GM12878 (cell line): ENCODE results near the gene THOC5.

Experiments
- CBX3 ChIP-seq: fragments of 200-600 bp; sonication (generic); IDR thresholded peaks from 2 replicates; pipeline ENCODE4 v1.6.1; 2016; ENCODE audit warnings: low read depth, borderline replicate concordance
- CREB1 ChIP-seq: IDR thresholded peaks from 2 replicates; pipeline ENCODE4 v1.6.1; 2012; ENCODE audit warnings: low read depth, mild to moderate bottlenecking, inconsistent platforms
- CREM ChIP-seq: IDR thresholded peaks from 2 replicates; pipeline ENCODE4 v1.6.1; 2014; ENCODE audit warnings: antibody characterized with exemption, low read depth
- CTCF ChIP-seq, 3 experiments: IDR thresholded peaks in 2 of 3; conservative IDR thresholded peaks in 1 of 3; 2 replicates each; pipeline ENCODE4 v1.5.1; 2011; ENCODE audit warnings: low read depth in 3 of 3, low read length in 3 of 3, mild to moderate bottlenecking in 3 of 3, control low read depth in 2 of 3, moderate library complexity in 2 of 3, inconsistent platforms in 1 of 3, mixed read lengths in 1 of 3; ENCODE audit not compliant: control insufficient read depth in 2 of 3, insufficient read depth in 1 of 3; ENCODE audit errors: extremely low read depth in 1 of 3
- ESRRA ChIP-seq: IDR thresholded peaks from 2 replicates; pipeline ENCODE4 v1.6.1; 2012; ENCODE audit warnings: mild to moderate bottlenecking, low read length, improper control_type of control experiment
- GABPA ChIP-seq: IDR thresholded peaks from 2 replicates; pipeline ENCODE4 v1.6.1; 2014; ENCODE audit warnings: antibody characterized with exemption, low read depth, mild to moderate bottlenecking, inconsistent platforms
- MAX ChIP-seq: IDR thresholded peaks from 2 replicates; pipeline ENCODE4 v1.6.1; 2012; ENCODE audit warnings: low read depth, low read length, improper control_type of control experiment
- NFXL1 ChIP-seq: fragments of 450-650 bp; IDR thresholded peaks from 2 replicates; pipeline ENCODE4 v1.6.1; 2017; ENCODE audit warnings: antibody characterized with exemption, mild to moderate bottlenecking, borderline replicate concordance
- NR2C2 ChIP-seq: IDR thresholded peaks from 2 replicates; pipeline ENCODE4 v1.6.1; 2011; ENCODE audit warnings: borderline replicate concordance, low read depth; ENCODE audit not compliant: control insufficient read depth, insufficient read length
- POLR2A ChIP-seq: IDR thresholded peaks from 2 replicates; pipeline ENCODE4 v1.6.1; 2011; ENCODE audit warnings: low read depth, mild to moderate bottlenecking, low read length
- POLR2AphosphoS5 ChIP-seq: IDR thresholded peaks from 2 replicates; pipeline ENCODE4 v1.6.1; 2011; ENCODE audit warnings: mild to moderate bottlenecking, low read length, inconsistent platforms
- RCOR1 ChIP-seq: conservative IDR thresholded peaks from 2 replicates; pipeline ENCODE4 v1.6.1; 2012; ENCODE audit warnings: low read depth, low read length, improper control_type of control experiment
- ZSCAN29 ChIP-seq: fragments of 450-650 bp; IDR thresholded peaks from 2 replicates; pipeline ENCODE4 v1.6.1; 2017; ENCODE audit warnings: mild to moderate bottlenecking, moderate library complexity

- TF ChIP-seq NFXL1 (no peak), MAX (no peak), ESRRA (no peak), RCOR1 (no peak), POLR2AphosphoS5 (no peak), CTCF (IDR thresholded peaks at IDR 0.05 in 2 of 3, conservative IDR thresholded peaks at IDR 0.05 in 1 of 3; ENCODE audit: control insufficient read depth in 2 of 3, extremely low read depth in 1 of 3, insufficient read depth in 1 of 3, low read depth in 3 of 3, low read length in 3 of 3) (no peak), NR2C2 (no peak), GABPA (no peak), CREB1 (no peak), CBX3 (no peak), CREM (no peak), ZSCAN29 (no peak), POLR2A (no peak)
Observed at GRCh38 chr22:29493636-29494035, 59.9 kb downstream of the THOC5 start.
